NCI-H2196 (cell line): ENCODE measurements around the gene BSND.
"Not testable (repeated sequence)": the region's sequence is repeated elsewhere in the genome, so short reads cannot be mapped to it uniquely, and the experiment has no call there.

Experiments used
- DNase-seq: peaks from one replicate; lab custom pipeline; 2025; ENCODE audit not compliant: unreplicated experiment; lab: John Stamatoyannopoulos, UW

BSND gene

DNA sequence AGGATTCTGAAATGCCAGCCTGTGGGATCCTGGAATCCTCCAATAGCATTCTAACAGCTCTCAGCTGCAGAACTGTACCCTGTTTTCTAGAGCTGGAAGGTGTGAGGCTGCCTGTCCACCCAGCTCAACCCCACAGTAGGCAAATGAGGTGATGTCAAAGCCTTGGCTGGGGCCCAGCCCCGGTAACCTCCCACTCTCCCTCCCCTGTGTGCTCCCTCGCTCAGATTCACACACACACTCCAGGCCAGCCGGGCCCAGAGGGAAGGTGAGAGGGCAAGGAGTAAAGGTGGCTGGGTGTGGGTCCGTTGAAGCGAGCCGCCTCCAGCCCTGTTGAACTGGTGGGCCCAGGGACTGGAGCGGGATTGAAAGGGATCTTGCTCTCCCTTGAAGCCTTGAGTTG, at the start of gene BSND:
Gene BSND (plus strand): TSS at position 257 of the 400 bp plus-strand sequence. CDS start 254 bp downstream, outside the sequence.
- peak; percentile 46 for DNase-seq

DNA sequence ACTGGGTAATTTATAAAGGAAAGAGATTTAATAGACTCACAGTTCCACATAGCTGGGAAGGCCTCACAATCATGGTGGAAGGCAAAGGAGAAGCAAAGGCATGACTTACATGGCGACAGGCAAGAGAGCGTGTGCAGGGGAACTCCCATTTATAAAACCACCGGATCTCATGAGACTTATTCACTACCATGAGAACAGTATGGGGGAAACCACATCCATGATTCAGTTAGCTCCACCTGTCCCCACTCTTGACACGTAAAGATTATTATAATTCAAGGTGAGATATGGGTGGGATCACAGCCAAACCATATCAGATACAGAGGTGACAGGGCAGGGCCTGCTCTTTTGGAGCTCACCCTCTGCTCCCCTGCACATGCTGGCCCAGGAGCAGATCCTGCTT, 49.7 kb upstream of the BSND start:
- DNase-seq: no peak

DNA sequence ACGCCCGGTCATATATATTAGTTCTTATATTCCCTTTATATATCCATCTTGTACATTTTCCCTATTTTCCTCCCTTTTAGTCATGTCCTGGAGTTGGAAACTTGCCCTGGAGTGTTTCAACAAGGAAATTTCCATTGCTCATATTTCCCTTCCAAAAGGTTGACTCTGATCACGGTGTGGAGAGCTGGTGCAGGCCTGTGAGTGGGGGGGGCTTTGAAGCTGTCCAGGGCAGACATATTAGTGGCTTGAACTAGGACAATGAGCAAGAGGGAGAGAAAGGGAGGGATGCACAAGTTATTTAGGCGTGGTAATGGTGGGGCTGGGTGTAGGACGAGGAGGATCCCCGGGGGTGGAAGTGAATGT, 48.7 kb upstream of the BSND start:
- DNase-seq: no peak

DNA sequence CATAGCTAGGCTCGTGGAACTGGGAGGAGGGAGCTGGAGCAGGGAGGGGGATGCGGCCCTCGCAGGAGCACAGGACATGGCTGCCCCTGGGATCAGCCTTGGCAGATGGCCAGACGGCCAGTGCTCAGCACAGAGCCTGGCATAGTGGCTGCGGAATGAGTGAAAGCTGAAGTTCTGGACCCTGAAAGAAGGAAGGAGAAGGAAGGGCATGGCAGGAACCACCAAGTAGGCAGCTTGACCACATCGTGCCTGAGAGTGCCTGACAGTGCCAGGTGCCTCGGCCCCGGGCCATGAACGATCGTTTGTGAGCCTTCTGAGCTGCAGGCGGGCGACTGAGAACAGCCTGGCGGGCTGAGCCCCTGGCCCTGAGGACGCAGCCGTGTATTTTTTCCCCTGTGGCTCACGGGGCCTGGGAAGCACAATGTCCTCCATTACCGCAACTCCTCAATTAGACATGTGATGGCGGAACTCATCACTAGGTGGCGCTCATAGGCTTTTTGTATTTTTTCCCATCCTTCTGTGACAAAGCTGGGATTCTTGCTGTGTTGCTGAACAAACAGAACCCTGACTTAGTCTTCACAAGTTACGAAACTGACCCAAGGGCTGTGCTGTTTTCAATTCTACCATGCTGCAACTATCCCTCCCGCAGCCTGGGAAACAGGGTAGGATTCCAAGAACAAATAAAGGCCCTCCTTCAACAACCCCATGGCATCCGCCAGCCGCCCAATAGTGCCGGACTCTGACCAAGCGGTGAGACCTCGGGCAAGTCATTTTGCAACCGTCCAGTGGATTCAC, 48.2 kb upstream of the BSND start:
- DNase-seq: peak; percentile 75

DNA sequence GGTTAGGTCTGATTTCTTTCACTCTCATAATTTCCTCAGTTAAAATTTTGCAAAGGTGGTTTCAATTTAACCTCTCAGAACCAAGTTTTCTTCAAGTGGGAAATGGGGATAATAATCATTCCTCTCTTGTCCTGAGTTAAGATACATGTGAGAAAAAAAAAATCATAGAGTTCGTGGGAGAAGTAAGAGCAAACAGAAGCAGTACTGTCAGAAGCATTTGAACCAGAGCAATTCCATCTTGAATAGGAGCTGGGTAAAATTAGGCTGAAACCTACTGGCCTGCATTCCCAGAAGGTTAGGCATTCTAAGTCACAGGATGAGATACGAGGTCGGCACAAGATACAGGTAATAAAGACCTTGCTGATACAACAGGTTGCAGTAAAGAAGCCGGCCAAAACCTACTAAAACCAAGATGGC, 46.9 kb upstream of the BSND start:
- no peak for DNase-seq

DNA sequence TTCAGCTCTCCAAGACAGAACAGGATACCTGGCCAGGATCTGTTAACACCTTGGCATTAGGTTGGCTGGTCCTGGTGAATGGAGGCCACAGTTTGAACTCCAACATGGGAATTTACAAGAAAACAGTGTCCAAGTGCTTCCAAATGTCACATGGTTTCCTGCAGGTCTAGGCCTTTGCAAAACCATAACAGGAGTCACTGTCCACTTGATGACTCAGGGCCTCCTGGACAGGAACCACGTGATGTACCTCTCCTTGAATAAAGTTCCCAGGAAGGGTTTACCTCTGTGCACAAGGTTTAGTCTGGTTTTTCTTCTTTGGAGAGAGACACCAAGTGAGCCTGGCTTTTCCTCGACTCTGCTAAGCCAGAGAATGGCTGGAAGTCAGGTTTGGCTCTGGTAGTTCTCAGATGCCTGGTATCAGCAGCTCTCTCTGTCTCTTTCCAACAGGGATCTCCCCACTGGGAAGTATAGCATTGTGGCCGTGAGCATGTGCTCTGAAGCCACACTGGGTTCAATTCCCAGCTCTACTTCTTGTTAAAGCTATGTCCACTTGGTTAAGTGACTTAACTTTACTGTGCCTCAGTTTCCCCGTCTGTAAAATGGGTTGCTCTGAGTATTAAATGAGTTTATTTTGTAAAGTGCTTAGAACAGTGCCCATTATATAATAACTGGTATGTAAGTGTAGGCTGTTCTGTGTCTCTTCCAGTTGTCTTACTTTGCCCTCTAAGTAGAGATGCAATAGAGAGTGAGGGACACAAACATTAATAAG, 45.6 kb upstream of the BSND start:
- DNase-seq: no peak

DNA sequence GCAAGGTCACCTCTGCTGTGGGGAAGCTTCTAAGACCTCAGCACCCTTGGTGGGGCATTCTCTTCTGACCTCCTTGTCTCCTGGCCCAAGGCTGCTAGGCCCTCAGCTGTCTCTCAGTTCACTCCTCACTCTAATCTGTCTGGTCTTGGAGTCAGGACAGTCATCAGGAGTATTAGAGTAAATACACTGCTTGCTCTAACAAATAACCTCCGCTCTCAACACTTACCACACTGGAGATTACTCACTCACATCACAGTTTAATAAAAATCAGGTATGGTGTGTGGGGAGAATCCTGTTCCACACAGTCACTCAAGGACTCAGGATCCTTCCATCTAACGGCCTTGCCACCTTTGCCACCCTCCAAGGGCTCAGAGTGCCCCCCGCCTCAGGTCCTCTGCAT, 44.9 kb upstream of the BSND start:
- no peak for DNase-seq

DNA sequence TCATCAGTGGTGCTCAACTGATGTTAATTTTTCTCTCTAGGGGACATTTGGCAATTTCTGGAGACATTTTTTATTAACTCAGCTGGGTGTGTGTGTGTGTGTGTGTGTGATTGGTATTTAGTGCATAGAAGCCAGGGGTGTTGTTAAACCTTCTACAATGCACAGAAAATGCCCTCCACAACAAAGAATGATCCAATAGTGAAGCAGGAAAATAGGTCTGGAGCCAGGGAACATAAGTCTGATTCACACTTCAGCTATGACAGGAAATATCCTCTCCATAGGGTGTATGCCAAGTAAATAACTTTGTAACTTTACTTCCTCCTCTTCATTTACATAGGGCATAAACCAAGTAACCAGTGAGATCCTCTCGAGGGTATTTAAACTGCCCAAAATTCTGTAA, 43.4 kb upstream of the BSND start:
- DNase-seq: no peak

DNA sequence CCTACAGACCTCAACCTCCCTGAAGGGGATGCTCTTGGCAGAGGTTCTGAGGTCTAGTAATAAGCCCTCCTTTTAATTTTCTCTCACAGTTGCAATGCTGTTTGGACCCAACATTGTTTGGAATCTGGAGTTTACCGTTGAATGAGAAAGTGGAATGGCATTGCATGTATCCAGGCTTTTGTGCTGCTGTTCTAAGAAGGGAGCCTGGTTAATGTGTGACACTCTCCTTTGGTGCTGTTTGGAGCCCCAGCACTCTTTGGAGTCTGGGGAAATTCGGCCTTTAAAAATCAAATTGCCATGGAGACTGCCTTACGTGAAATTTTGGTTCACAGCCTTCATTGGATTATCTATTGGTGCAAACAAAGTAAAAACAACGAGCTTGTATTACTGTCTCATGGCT, 42.0 kb upstream of the BSND start:
- DNase-seq: no peak

DNA sequence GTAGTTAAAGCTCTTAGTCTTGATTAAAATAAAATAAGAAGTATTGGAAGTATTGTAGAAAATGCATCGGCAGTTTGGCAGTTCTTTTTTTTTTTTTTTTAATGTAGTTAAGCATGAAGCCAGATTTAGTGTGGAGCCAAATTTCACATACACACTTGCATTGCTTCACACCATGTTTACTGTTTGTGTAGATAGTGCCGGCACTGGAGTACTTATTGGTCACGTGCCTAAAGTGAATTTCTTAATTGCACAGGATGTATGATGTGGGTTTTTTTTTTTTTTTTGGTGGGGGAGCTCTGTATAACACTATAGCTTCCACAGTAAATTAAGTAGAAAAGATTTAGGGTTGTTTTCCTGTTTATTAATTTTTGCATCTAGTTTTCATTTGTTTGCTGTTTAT, 39.5 kb upstream of the BSND start:
- no peak for DNase-seq

DNA sequence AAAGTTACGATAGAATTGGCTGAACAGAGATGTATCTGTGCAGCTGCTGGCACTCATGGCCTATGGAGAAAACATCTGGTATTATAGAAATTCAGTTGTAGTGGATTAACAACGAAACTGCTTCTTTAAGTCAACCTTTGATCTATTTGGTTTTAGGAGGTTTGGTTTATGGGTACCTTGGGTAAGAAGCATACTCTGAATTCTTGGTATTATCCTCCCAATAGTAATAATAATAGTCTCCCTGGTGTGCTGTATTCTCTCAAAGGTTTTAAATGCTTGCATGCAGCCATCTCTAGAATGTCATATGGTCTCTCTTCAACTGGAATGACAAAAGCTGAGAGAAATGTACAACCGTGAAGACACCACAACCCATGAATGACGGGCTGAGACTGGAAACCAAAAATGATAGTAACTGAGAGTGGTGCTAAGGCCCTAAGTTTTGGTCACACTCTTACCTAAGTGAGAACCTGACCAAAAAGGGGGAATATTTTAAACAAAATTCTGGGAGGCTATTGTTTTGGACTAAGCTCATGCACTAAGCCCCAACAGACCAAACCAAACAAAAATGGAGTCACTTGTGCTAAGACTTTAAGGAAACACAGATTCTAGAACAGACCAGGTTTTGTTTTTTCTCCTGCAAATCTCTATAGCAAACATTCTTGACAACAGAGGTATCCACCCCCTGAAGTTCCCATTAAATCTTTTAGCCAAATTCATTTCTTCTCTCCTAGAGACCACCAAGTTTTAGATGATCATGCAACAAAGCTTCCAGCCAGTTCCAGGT, 35.9 kb upstream of the BSND start:
- DNase-seq: no peak

DNA sequence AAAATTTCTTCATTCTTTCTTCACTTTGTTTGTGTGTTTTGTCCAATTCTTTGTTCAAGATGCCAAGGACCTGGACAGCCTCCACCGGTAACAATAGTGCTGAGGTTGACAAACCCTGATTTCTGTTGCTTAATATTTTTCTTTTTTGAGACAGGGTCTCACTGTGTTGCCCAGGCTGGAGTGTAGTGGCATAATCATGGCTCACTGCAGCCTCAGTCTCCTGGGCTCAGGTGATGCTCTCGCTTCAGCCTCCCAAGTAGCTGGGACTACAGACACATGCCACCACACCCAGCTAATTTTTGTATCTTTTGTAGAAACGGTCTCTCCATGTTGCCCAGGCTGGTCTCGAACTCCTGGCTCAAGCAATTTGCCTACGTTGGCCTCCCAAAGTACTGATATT, 34.9 kb upstream of the BSND start:
- not testable (repeated sequence) for DNase-seq

DNA sequence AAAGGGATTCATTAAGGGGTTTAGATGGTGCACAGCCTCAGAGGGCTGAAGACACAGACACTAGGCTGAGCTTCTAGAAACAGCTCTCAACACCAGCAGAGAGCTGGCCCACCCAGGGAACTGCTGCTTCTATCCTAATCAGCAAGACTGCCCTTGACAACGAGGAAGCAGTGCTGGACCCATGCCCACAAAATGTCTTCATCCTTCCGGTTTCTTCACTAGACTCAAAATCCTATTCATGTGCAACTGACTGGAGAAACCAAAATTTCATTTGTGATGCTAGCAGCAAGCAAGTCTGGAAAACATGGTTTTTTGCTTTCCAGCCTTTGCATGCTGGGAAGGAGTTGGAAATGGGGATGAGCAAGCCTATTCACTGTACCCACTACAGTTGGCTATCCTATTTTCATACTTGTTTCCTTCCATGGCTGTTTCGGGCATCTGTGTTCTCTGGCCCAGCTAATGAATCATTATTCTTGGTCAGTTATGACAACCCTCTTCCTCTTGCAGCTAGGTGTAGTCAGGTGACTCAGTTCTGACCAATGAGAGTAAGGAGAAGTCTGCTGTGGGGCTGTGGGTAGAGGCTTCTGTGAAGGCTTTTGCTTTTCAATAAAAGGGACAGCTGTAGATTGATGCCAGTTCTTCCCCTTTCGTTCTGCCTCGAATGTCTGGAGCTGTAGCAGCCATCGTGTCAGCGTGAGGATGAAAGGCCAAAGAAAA, 33.0 kb upstream of the BSND start:
- no peak for DNase-seq

DNA sequence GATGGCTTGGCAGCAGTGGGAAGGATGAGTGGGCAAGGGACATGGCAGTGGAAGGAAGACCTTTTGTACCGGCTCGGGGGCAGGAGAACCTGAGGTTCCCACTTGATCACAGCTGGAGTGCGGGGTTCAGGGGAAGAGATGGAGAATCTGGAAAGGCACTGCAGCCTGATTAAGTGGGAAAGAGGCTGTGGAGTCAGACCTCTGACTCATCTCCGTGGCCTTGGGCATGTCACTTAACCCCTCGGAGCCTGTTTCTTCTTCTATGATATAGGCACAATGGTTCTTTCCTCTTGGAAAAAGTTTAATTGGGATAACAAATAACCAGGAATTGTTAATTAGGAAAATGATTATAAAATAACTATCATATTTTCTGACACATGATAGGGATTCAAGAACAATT, 31.4 kb upstream of the BSND start:
- DNase-seq: no peak

DNA sequence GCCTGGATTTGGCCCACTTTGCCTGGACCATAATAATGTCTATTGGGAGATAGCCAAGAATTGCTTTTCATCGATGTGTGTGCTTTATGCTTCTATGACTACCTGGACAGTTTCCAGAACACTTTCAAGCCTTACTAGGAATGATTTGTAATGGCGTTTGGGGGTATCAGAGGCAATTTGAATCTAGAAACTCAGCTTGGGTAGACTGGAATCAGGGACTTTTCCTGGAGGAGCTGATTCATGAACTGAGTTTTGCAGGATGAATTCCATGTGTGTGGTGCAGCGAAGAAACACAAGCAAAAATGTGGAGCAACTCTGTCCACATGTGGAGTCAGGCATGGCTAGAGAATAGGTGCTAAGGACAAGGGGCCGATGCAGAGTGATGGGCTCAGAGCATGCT, 30.2 kb upstream of the BSND start:
- no peak for DNase-seq

DNA sequence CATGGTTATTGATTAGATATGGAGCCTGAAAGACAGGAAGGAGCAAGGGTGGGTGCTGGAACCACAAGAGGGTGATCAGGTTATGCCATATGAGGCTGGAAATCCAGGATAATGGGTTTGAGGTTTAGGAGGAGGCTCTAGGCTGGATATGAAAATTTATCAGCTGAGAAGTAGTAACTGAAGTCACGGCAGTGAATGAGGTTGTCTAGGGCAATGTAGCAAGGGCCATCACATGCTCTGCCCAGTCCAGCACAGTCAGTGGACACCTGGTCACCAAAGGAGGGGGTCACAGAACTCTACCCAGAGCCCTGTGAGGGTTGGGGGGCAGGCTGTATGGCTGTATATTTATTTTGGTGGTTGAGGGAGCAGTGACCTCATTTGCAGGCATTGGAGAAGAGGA, 28.9 kb upstream of the BSND start:
- no peak for DNase-seq

DNA sequence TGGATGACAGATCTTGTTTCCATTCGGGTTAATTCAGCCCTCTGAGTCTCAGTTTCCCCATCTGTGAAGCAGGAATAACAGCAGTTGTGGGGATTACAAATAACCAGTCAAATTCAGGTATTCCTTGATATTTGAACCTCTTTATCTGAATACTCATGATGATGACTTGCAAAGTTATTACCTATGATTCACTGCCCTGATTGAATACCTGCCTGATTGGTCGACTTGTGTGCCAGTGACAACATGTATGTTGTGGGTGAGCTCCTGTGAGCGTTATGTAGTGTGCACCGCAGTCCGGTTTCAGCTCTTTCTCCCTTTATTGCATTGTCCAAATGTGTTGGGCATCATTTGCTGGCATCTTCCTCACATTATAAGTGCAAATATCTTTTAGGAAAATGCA, 27.8 kb upstream of the BSND start:
- DNase-seq: no peak

DNA sequence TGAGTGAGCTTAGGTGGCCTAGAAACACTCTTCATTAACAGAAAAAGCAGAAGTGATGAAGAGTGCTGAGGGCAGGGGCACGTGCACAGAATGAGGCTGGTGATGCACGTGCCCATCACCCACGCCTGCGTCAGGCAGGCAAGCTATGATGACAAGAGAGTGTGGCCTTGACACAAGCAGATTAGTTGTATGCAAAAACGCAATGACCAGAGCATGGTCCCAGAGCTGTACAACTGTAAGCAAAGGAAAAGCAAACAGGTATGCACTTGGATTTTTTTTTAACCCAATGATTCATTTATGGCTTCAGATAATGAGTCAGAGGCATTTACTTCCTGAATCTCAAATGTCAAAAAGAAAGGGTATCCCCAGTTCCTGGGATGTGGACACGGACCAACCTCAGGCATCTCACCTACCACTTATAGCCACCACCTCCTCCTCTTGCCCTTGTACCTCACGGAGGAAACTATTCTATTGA, 27.4 kb upstream of the BSND start:
- no peak for DNase-seq

DNA sequence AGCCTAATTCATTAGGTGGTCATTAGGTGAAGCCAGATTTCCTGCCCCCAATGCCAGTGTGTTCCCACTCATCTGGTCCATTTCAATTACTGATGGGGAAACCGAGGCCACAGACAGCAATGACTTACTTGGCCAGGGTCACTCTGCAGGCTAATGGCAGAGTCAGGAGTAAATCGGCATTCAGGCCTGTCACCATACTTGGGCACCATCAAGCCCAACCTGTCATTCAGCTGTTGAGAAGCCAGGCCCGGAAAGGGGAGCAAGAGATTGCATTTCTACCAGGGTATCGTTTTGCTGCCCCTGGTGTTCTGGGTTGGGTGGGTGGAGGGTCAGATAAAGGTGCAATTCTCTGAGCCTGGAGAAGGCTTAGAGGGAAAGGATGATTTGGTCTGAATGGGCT, 26.3 kb upstream of the BSND start:
- no peak for DNase-seq

DNA sequence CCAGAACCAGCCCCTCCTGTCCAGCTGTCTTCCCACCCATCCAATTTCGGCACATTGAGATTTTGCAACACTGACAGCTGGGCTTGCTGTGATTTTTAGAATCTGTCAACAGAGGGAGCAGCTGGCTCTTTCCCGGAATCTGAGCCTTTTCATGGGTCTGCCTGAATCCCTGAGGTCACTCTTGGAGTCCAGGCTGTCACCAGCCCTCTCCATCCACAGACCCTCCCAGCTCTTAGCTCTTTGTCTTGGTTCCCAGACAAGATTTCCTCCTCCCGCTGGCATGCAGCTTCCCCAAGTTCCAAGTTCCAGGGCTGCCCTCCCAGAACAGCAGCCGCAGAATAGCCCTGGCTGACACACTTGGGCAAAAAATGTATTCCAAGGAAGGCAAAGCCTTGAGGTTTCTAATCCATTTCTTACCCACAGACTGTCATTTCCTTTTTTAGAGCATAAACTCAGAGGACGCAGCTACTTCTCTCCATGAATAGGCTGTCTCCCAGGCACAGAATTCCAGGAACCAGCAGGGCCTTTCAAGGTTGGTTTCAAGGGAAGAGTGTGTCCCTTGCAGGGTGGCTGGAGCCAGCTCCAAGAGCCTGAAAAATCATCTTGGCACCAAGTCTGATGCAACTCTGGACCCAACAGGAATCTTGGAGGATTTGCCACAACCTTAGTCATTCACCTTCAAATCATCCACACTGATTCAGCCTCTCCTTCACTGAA, 25.4 kb upstream of the BSND start:
- DNase-seq: peak; percentile 64
